Hematopoietic multipotent progenitor cell treated with erythropoietin and hydrocortisone succinate and interleukin-3 and kit ligand, for 8 days (in vitro differentiated cells): ENCODE measurements around the gene CBFA2T3.

ENCODE experiments used
- DNase-seq: peaks from one replicate; pipeline ENCODE4 v3.0.0-alpha.2; 2015

Gene CBFA2T3

DNA sequence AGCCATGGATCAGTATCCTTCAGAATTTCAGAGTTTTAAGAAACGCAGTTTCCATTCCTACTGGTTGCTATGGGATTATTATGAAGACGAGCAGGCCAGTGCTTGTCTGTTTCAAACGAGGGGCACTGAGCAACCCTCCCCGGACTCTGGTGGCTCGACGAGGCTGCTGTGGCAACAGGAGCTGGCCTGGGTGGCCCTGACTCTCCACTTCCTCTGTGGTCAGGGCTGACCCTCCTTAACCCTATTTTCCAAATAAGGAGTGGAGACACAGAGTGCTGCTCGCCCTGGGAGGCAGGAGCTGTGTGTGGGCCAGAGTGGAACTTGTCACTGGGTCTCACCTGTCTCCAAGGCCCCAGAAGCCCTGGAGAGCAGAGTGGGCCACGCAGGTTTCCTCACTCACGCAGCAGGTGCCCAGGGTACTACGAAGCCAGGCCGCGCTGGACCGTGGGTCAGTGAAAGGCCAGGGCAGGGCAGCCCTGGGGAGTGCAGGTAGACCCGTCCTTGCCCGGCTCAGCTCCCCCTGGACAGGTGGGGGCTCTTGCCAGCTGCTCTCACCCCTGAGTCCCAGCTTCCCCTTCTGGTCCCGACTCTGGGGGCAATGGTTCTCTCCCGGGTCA lies 123.6 kb downstream of the CBFA2T3 start:
- DNase-seq: no peak

DNA sequence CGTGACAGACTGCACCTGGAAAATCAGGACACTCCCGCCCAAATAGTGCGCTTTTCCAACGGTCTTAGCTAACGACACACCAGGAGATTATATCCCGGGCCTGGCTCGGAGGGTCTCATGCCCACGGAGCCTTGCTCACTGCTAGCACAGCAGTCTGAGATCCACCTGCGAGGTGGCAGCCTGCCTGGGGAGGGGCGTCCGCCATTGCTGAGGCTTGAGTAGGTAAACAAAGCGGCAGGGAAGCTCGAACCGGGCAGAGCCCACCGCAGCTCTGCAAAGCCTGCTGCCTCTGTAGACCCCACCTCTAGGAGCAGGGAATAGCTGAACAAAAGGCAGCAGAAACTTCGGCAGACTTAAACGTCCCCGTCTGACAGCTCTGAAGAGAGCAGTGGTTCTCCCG lies 125.4 kb downstream of the CBFA2T3 start:
- no peak for DNase-seq

DNA sequence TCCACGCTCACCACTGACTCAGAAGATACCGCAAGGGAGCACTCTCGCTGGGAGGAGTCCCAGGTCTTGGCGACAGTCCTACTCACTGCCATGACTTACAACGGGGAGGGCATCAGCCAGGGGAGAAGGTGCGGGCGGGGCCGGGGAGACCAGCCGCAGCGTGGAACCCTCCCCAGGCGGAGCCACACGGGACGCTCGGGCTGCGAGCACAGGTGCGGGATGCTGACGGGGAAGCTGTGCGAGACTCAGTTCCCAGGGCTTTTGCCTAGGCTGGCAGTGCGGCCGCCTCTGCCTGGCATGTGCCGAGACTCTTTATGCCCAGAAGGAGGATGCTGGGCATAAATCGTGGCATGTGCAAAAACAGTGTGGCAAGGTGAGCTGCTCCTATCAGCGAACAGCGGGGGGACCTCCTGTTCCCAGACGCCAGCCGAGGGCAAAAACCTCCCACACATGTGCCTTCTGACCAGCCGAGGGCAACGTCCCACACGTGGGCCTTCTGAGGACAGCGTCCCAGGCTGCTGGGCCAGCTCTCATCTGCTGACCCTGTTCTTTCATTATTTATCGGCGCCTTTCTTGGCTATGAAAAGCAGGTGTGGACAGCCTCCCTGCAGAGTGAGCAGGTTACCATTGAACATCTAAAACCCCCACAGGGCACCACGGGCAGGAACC lies 126.3 kb downstream of the CBFA2T3 start:
- no peak for DNase-seq

DNA sequence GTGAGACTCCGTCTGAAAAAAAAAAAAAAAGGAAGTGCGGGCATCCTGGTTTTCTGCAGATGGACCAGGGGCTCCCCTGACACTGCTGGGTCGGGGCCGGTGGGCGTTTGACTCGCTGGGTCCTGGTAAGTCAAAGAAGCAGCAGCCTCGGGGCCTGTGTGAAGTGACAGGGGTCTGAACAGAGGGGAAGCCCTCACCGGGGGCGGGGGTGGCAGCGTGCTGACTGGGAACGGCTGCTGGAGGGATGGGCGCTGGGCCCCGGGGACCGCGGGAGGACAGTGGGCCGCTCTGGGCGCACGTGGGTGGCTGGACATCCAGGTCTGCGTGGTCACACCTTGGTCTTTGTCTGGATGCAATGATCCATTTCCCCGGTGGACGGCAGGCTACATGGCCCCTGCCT lies 128.4 kb downstream of the CBFA2T3 start:
- no peak for DNase-seq

DNA sequence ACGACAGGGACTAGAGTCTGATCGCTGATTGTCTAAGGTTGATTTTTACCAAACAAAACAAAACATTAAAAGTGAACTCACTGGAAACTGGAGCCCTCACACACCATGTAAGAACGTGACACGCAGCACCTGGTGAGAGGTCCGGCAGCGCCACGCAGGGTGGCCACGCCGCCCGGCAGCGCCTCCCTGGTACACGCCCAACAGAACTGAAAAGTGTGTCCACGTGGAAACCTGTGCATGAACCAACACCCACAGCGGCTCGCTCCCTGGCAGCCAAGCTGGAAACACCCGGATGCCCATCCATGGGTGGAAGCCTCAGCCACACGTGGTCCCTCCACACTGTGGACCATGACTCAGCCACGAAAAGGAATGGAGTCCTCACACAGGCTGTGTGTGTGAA lies 129.4 kb downstream of the CBFA2T3 start:
- DNase-seq: no peak

DNA sequence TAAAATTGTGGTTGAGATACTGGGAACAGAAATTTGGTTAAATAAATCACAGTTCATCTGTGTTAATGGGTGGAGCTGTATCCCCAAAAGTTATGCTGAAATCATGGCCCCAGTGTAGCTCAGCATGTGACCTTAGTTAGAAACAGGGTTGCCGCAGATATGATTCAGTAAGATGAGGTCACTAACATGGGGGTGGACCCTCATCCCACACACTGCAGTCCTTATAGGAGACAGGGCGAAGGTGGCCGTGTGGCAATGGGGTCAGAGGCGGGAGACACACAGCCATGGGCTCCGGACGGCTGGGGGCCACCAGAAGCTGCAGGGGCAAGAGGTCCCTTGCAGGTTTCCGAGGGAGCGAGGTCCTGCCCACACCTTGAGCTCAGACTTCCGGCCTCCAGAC lies 130.9 kb downstream of the CBFA2T3 start:
- no peak for DNase-seq

DNA sequence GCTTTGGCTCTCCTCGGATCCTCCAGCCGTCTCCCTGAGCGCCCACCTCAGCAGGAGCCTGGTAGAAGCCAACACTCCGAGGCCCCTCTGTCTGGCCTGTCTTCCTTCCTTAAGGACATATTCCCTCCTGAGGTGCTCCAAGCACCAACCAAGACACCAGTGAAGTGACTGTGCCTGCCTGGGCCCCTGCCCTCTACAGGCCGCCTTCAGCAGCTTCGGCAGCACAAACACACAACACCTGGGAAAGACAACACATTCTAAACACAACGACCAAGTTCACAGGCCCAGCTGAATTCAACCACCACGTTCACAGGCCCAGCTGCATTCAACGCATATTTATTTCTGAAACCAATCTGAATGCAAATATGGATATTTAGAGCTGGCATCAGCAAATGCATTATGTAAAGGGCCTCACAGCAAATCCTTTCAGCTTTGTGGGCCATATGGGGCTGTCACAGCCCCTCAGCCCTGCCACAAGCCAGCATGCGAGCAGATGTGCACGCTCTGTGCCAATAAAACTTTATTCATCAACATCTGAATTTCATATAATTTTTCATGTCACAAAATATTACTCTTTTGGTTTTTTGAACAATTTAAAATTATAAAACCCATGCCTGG lies 132.5 kb downstream of the CBFA2T3 start:
- DNase-seq: no peak

DNA sequence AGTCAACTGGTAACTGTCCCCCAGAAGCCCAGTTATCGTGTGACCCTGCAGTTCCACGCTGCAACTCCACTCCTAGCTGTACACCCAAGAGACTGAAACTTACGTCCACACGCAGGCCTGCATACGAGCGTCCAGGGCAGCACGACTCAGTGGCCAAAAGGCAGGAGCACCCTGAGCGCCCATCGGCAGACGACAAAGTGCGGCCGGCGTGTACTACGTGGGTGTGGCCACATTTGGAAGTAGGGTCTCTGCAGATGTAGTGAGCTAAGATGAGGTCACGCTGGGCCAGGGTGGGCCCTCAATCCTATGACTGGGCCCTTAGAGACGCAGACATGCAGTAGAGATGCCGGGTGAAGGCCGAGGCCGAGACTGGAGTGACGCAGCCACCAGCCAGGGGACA lies 133.8 kb downstream of the CBFA2T3 start:
- no peak for DNase-seq

DNA sequence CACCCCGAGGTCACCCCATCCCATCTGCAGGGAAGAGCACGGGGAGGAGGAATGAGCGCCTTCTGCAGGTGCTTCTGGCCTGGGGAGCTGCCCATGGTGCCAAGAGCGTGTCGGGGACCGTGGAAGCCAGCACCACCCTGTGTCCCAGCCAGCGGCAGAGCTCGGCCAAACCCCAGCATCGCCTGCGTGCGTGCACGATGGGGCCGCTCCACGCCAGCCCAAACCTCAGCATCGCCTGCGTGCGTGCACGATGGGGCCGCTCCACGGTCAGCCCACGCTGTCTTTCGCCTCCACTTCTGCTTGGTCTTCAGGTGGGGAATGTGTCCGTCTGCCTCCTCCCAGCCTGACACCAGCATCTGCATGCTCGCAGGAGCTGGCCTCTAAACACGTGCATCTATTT lies 134.2 kb downstream of the CBFA2T3 start:
- no peak for DNase-seq

DNA sequence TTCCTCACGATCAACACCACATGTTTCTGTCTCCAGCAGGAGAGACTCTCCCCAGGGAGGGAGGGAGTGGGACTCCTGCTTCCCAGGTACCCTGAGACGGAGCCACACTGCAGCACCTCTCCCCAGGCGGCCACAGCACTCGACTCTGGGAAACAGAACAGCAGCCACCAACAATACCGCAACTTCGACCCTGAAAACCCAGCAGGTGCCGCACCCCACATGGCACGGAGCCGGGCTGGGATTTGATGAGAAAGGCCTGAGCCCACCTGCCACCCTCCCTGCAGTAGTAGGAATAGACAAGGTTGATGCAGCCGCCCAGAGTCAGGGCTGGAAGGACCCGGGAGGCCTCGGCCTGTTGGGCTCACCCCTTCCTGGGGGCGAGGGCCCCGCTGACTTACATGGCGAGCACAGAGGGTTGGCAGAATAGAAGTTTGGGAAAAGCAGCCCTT lies 134.7 kb downstream of the CBFA2T3 start:
- DNase-seq: no peak

DNA sequence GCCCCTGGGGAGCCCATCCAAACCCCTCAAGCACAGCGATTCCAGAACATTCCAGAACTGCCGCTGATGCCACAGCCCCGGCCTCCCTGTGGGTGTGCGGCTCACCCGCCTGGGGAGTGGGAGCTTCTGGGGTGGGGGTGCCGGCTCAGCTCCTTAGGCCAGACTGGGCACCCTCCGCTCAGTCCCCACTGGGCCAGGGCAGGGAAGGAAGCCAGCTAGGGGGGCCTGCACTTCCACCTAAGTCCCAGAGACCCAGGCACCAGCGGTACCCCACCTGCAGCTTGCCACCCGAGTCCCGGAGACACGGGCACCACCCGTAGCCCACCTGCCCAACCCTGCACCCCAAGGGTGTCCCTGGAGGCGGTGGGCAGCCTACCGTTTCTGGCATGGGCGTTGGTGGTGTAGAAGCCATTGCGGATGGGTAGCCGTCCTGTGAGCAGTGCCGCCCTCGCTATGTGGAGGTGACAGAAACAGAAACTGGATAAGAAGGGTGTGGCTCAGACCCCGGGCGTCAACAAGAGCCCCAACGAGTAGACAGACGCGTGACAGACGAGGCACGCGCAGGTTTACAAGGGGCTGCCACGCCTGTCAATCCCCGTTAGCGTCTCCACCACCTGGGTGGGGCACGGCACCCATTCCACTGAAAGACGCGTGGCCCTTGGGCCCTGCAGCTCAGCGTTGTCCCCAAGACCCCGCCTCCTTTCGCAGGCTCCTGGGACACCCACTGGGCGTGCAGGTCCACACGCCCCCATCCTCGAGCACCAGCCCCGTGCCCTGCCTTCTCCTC lies 135.3 kb downstream of the CBFA2T3 start:
- DNase-seq: no peak

DNA sequence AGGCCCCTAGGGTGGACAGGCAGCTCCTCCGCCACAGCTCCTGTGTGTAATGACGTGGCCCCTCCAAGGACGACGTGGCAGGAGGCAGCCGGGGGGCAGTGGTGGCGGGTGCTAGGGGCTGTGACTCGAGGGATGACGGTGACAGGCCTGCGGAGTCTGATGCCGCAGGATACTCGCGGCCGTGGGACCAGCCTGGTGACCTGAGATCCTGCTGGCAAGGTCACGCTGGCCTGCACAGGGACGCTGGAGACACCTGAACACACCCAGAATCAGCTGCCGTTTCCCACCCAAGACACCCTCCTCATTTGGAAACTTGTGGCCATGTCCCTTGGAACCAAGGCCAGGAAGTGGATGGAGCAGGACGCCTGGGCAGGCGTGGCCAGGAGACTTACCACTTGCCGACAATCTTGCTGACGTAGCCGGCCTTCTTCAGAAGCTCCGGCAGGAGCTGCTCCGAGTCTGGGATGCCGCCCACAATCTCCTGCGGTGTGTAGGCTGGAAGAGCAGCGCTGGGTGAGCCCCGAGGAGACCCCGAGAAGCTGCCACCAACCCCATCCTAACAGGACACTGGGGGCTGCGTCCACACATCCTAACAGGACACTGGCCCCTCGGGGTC lies 136.3 kb downstream of the CBFA2T3 start:
- no peak for DNase-seq

DNA sequence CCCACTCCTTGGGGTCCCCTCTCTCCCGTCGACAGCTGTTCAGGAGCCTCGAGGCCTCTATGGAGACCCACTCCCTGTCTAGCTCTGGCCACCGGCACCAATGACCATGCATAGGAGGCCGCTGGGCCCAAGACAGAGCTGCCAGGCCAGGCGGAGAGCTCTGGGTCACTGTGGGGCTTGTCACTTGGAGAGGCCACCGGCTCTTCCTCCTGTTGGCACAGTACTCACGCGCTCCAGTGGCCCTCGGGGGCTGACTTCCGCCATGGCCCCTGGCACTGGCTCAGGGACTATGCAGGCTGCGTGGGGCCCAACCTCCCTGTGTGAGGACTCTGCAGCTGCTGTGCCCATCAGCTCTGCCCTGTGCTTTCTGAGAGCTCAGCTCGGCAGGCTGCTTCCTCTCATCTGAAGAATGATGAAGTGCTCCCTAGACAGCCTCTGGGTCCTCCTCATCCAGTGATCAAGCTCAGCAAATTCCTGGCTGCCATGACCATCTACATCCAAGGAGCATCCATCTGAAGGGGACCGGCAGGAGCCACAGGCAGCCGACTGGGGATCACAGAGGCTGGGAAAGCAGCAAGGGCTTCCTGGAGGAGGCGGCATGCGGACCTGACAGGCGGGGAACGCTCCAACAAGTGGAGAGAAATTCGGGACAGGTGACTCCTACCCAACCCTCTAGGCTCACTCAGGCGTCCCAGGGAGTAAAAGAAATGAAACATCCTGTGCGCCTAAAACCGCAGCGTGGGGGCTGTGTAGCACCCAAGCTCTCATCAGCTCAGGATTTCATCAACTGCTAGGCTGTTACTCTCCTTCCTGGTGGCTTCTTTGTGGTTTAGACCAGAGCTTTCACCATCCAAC lies 137.0 kb downstream of the CBFA2T3 start:
- DNase-seq: no peak

DNA sequence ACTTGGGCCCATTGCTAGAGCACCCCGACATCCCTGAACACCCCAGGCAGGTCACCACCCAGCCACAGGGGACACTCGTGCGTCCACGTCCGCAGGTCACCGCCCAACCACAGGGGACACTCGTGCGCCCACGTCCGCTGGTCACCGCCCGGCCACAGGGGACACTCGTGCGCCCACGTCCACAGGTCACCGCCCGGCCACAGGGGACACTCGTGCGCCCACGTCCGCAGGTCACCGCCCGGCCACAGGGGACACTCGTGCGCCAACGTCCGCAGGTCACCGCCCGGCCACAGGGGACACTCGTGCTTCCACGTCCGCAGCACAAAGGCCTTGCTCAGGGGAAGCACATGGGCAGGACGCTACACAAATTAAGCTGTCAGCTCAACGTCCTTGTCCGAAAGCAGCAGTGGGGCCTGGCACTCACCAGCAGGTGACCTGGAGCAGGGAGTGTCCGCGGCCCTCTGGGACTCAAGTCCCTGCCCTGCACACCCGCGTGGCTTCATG lies 137.9 kb downstream of the CBFA2T3 start:
- no peak for DNase-seq

DNA sequence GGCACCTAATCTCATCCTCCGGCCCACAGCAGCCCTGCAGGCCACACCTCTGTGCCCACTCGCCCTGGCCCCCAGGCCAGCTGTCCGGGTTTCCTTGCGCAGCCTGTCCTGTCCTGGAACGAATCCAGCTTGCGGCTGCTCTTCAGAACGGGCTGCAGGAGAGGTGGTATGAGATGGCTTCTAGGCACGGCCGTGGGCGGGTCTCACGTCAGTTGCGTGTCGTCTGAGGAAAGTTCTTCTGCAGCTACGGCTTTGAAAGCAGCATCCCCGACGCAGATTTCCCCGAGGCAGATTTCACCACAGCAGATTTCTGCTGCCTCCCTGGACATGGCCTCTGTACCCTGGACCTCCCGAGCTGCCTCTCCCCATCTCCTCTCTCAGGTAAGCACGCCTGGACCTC lies 138.4 kb downstream of the CBFA2T3 start:
- DNase-seq: no peak

DNA sequence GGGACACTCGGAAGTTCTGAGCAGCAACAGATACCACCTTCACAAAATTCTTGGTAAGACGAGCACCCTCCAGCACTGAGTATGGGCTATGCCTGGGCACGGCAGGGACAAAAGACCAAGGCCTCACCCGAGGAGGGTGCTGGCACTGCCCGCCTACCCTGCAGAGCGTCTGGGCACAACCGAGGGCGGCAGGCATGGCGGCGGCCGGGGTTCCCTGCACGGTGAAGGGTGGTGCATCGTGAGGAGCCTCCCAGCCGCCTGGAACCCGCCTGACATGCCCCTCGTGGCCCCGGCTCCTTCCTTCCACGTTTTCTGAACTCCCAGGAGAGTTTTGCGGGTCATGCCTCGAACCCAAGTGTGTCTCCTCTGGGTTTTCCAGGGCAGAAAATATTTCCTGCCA lies 139.2 kb downstream of the CBFA2T3 start:
- no peak for DNase-seq

DNA sequence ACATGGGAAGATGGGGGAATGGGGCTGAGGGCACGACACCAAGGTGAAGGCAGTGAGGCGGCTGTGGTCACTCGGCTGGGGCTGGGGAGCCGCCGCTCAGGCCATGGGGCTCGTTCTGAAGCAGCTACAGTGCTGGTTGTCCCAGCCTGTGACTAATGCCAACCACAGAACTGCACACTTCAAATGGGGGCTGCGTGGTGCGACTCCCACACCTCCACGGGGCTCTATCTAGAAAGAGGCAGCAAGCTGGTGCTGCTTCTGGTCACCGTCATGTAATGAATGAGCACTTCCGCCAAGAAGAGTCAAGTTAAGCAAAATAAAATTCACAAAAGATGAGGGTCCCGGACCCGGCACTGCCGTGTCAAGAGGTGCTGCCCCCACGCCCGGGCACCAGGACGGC lies 140.2 kb downstream of the CBFA2T3 start:
- no peak for DNase-seq

DNA sequence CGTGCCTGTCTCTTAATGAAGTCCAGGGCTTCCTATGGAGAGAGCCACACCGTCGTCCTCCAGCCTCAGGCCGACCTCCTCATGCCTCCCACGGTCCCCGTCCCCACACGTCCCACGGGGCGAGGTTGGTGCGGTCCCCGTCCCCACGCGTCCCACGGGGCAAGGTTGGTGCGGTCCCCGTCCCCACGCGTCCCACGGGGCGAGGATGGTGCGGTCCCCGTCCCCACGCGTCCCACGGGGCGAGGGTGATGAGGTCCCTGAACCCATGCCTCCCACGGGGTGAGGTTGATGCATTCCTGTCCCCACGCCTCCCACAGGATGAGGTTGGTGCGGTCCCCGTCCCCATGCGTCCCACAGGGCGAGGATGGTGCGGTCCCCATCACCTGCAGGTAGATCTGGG lies 141.2 kb downstream of the CBFA2T3 start:
- no peak for DNase-seq

DNA sequence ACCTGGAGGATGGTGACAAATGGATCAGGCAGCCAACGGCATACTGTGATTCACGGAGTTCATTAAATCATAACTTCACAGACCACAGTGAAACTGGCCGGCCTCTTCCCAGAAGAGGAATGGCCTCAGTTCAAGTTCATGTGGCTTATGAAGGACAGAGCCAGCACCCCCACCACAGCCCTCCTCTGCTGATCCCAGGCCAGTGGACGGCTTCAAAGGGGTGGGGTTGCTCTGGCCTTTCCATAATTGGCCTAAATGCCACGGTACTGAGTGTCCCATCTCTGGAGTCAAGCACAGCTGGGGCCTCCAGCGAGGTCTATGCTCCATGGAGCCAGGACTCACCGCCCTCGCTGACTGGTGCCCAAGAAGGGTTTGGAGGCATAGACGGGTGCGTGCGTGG lies 141.6 kb downstream of the CBFA2T3 start:
- DNase-seq: no peak

DNA sequence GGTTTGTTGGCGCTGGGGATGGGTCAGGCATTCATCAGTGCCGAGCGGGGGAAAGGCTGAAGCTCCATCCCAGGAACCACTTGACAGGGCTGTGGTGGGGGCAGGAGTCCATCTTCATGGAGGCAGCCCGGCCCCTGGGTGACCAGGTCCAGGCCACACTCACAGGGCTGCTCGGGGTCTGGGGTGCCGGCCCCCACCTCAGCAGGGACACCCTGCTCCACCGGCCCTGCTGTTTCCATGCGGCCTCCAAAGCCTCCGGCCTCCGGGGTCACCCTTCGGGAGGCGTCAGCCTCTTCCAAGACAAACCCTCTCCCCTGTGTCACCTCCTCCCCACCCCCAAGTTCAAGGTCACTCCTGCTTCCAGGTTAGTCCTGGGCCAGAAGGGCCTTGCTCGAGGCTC lies 142.3 kb downstream of the CBFA2T3 start:
- DNase-seq: no peak

DNA sequence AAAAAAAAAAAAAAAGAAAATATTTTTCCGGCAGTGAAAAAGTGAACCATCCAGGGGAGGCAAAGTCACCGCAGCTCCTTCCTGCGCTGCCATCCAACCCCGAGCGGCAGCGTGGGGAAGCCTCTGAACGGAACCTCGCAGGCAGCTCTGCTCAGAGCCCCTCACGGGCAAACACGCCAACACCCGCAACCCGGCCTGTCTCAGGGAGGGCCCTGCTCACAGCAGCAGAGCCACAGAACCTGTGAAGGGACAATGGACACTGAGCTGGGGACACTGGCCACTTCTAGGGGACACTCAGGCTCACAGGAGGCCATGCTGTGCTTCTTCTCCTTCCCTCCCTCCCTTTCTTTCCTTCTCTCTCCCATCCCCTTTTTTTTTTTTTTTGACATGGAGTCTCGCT lies 143.9 kb downstream of the CBFA2T3 start:
- no peak for DNase-seq

DNA sequence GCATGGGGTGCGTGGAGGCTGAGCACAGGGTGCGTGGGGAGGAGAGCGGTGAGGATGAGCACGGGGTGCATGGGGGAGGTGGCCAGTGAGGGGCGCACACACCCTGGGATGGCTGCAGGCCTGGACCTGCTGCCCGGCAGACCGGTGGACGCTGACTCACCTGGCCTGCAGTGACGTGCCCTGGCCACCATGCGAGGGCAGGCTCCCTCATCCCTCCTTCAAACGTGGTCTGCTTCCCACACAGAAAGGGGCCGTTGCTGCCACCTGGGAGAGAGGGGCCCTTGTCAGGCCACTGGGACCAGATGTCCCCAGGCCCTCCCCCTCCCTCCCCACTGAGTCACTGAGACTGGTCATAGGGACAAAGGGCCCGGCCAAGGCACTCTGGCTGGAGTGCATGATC lies 145.2 kb downstream of the CBFA2T3 start:
- no peak for DNase-seq
